Uterus (tissue), 2 donors: ENCODE measurements around the gene ZCCHC7.

ENCODE experiments used
- CTCF ChIP-seq, 4 experiments: fragments of 200-600 bp in 2 of 4; fragments of 450-650 bp in 2 of 4; sonication (generic) in 2 of 4; IDR thresholded peaks; one replicate each; pipeline ENCODE4 v1.5.1; 2016 to 2019; ENCODE audit warnings: antibody characterized with exemption in 4 of 4, mild to moderate bottlenecking in 2 of 4, moderate library complexity in 1 of 4
- POLR2A ChIP-seq, 2 donors: fragments of 450-650 bp; IDR thresholded peaks; one replicate each; pipeline ENCODE4 v1.6.1; 2016; ENCODE audit warnings: antibody characterized with exemption in 2 of 2, mild to moderate bottlenecking in 1 of 2, moderate library complexity in 1 of 2

GRCh38 chr9:37085233-37085632 is 35.1 kb upstream of the ZCCHC7 start:
- no peak for TF ChIP-seq CTCF (IDR thresholded peaks at IDR 0.05)
- TF ChIP-seq POLR2A (IDR thresholded peaks at IDR 0.05): no peak
